Lower leg skin (tissue), 3 donors: ENCODE data around the gene FICD.

ENCODE experiments used
- CTCF ChIP-seq, 3 donors: fragments of 450-650 bp; IDR thresholded peaks; one replicate each; pipeline ENCODE4 v1.5.1; 2016; ENCODE audit warnings: antibody characterized with exemption in 3 of 3, mild to moderate bottlenecking in 3 of 3, moderate library complexity in 2 of 3
- POLR2A ChIP-seq, 2 donors: fragments of 450-650 bp; IDR thresholded peaks; one replicate each; pipeline ENCODE4 v1.6.1; 2016 to 2017; ENCODE audit warnings: antibody characterized with exemption in 2 of 2, mild to moderate bottlenecking in 1 of 2, moderate library complexity in 1 of 2

DNA sequence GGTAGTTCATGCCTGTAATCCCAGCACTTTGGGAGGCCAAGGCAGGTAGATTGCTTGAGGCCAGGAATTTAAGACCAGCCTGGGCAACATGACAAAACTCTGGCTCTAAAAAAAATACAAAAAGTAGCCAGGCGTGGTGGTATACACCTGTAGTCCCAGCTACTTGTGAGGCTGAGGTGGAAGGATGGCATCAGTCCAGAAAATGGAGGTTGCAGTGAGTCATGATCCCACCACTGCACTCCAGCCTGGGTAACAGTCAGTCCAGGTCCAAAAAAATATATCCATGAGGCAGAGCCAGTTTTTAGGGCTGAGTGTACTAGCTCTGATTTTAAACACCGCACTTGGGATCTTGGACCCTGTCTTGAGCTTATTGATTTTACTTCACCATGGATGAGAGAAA lies 30.6 kb upstream of the FICD start:
- TF ChIP-seq CTCF (IDR thresholded peaks at IDR 0.05), result no peak
- TF ChIP-seq POLR2A (IDR thresholded peaks at IDR 0.05), result no peak
